SK-MEL-5 (cell line): ENCODE measurements around the gene HSP90AA1. TPM values are rescaled to one million over a fixed set of nuclear protein-coding genes. Genes with fewer than 3 reads are reported as not detected.
"Not testable (repeated sequence)": the region's sequence is repeated elsewhere in the genome, so short reads cannot be mapped to it uniquely, and the experiment has no call there.

Experiments used
- DNase-seq: peaks from one replicate; pipeline ENCODE4 v3.0.0-alpha.2; 2016; ENCODE audit warnings: low read depth, low spot score
- in situ Hi-C: cut with HindIII; loops from 2 replicates; pipeline ENCODE4 v1.10.0; 2016; ENCODE audit warnings: low sequenced_read_pairs, high pct_unique_total_duplicates, low pct_unique_long_range_greater_than_20kb
- total RNA-seq: library from RNA; depleted of rRNA; stranded (reverse); fragments of >200 nt; shearing (Covaris generic); gene quantifications from 2 replicates; pipeline ENCODE4 v1.2.3, GENCODE V29; 2014

The HSP90AA1 gene
- total RNA-seq, 1 experiment from 2014 or later, result 531 TPM

- in situ Hi-C loops, result loop anchor here (5.0 kb wide), 1 partner anchor 86 kb away; no protein-coding TSS in a partner anchor
- peak; percentile 90 for DNase-seq
These were observed 9.8 kb upstream of the HSP90AA1 start for GRCh38 chr14:102096569-102097188.

GRCh38 chr14:102095871-102096568, 9.2 kb upstream of the HSP90AA1 start:
- no peak for DNase-seq
- in situ Hi-C loops, result loop anchor here (5.0 kb wide), 1 partner anchor 86 kb away; no protein-coding TSS in a partner anchor

- in situ Hi-C loops, result loop anchor here (5.0 kb wide), 1 partner anchor 87 kb away; no protein-coding TSS in a partner anchor
- DNase-seq, result no peak
These were observed 8.5 kb upstream of the HSP90AA1 start for GRCh38 chr14:102095231-102095870.

GRCh38 chr14:102094101-102094500, 7.3 kb upstream of the HSP90AA1 start:
- in situ Hi-C loops, result no loop called here

GRCh38 chr14:102092806-102093205, 6.0 kb upstream of the HSP90AA1 start:
- DNase-seq, result no peak
- in situ Hi-C loops, result no loop called here

More at GRCh38 chr14:102094101-102094500, 7.3 kb upstream of the HSP90AA1 start:
- DNase-seq, result no peak

GRCh38 chr14:102090713-102091112, 3.9 kb upstream of the HSP90AA1 start:
- in situ Hi-C loops, result no loop called here
- DNase-seq, result no peak

GRCh38 chr14:102089621-102090343, 2.9 kb upstream of the HSP90AA1 start:
- in situ Hi-C loops, result no loop called here
- no peak for DNase-seq

GRCh38 chr14:102088012-102088792, 1.4 kb upstream of the HSP90AA1 start:
- in situ Hi-C loops, result no loop called here
- no peak for DNase-seq

- in situ Hi-C loops, result no loop called here
- no peak for DNase-seq
These were observed 843 bp upstream of the HSP90AA1 start for GRCh38 chr14:102087762-102088011.

GRCh38 chr14:102086709-102086971, 204 bp downstream of the HSP90AA1 start:
- in situ Hi-C loops, result no loop called here

GRCh38 chr14:102085948-102086708, 716 bp downstream of the HSP90AA1 start:
- in situ Hi-C loops, result no loop called here

More at GRCh38 chr14:102086709-102086971, 204 bp downstream of the HSP90AA1 start:
- no peak for DNase-seq

GRCh38 chr14:102085488-102085887, 1.4 kb downstream of the HSP90AA1 start:
- DNase-seq, result no peak
- in situ Hi-C loops, result no loop called here

More at GRCh38 chr14:102085948-102086708, 716 bp downstream of the HSP90AA1 start:
- peak; percentile 40 for DNase-seq

GRCh38 chr14:102084931-102085330, 1.9 kb downstream of the HSP90AA1 start:
- no peak for DNase-seq
- in situ Hi-C loops, result no loop called here

- DNase-seq, in situ Hi-C loops: not testable (repeated sequence)
These were observed 2.3 kb downstream of the HSP90AA1 start for GRCh38 chr14:102084522-102084921.

GRCh38 chr14:102081231-102082080, 5.4 kb downstream of the HSP90AA1 start:
- DNase-seq, result no peak
- in situ Hi-C loops, result no loop called here
